Nephron progenitor cell (in vitro differentiated cells): Measurements from ENCODE around the gene CALML3.

Source experiments
- DNase-seq: peaks from one replicate; pipeline ENCODE4 v3.0.0; 2021
- H3K27ac Mint-ChIP-seq: 2 replicates; pipeline ENCODE4 v1.8.0; 2021; ENCODE audit warnings: mild to moderate bottlenecking, moderate library complexity, mixed read lengths
- H3K27me3 Mint-ChIP-seq: 2 replicates; pipeline ENCODE4 v1.8.0; 2021; ENCODE audit warnings: mild to moderate bottlenecking, low read depth, mixed read lengths; ENCODE audit not compliant: poor library complexity
- H3K36me3 Mint-ChIP-seq: 2 replicates; pipeline ENCODE4 v1.8.0; 2021; ENCODE audit warnings: low read depth, mixed read lengths
- H3K4me1 Mint-ChIP-seq: 2 replicates; pipeline ENCODE4 v1.8.0; 2021; ENCODE audit warnings: mixed read lengths
- H3K4me3 Mint-ChIP-seq: 2 replicates; pipeline ENCODE4 v1.8.0; 2021; ENCODE audit warnings: mild to moderate bottlenecking, moderate library complexity, mixed read lengths
- H3K9me3 Mint-ChIP-seq: 2 replicates; pipeline ENCODE4 v1.8.0; 2021; ENCODE audit warnings: mild to moderate bottlenecking, moderate library complexity, mixed read lengths
- TF ChIP-seq, protein P1 (sequence below): fragments of 200-600 bp; sonication (generic); IDR thresholded peaks from 2 replicates; pipeline ENCODE4 v1.5.0; 2021; ENCODE audit warnings: antibody characterized with exemption

The CALML3 gene

DNA sequence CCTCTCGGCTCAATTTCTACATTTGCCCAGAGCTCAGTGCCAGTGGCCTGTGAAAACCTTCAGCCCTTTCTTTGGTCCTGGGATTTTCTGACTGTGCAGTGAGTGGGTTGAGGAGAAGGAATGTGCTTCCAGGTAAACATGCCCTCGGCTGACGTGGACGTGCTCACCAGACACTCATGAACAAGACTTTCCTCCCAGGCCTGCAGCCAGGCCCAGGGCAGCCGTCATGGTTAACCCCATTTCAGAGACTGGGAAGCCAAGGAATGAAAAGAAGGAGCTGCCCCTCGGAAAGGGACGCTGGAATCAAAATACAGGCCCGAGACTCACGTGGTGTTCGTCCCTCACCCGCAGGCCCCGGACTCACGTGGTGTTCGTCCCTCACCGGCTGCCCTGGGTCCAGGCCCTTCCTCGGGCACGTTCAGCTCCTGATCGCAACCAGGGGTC is 16.6 kb upstream of the CALML3 start:
- Mint-ChIP-seq H3K27ac (no peak overlapping the region), H3K27me3 (peaks cover 4% of the 10 kb centered on the region), H3K36me3 (no peaks in the 10 kb centered on the region), H3K4me3 (no peak overlapping the region), H3K9me3 (no peaks in the 10 kb centered on the region), H3K4me1 (peaks cover 19% of the 10 kb centered on the region)
- DNase-seq, result no peak
- TF ChIP-seq, protein P1, sequence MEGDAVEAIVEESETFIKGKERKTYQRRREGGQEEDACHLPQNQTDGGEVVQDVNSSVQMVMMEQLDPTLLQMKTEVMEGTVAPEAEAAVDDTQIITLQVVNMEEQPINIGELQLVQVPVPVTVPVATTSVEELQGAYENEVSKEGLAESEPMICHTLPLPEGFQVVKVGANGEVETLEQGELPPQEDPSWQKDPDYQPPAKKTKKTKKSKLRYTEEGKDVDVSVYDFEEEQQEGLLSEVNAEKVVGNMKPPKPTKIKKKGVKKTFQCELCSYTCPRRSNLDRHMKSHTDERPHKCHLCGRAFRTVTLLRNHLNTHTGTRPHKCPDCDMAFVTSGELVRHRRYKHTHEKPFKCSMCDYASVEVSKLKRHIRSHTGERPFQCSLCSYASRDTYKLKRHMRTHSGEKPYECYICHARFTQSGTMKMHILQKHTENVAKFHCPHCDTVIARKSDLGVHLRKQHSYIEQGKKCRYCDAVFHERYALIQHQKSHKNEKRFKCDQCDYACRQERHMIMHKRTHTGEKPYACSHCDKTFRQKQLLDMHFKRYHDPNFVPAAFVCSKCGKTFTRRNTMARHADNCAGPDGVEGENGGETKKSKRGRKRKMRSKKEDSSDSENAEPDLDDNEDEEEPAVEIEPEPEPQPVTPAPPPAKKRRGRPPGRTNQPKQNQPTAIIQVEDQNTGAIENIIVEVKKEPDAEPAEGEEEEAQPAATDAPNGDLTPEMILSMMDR, result no peak

DNA sequence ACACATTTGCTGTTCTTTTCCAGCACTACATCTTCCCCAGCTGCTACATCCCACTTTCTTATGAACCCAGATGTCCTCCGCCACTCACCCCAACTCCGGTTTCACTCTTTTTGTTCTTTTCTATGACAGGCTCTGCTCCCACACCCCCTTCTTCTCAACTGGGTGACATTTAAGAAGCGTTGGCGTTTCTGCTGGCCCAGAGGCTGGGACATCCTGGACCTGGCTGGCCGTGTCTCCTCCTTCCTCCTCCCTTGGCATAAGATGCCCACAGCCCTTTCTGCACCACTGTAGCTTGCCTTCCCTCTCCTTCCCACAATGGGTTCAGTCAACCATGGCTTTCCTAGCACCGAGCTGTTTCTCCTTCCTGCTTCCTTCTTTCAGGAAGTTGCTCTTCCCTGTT is 16.0 kb upstream of the CALML3 start:
- TF ChIP-seq, protein P1, result no peak
- Mint-ChIP-seq H3K4me1 (peaks cover 23% of the 10 kb centered on the region), H3K9me3 (no peaks in the 10 kb centered on the region), H3K36me3 (no peaks in the 10 kb centered on the region), H3K27me3 (peaks cover 7% of the 10 kb centered on the region), H3K4me3 (no peak overlapping the region), H3K27ac (no peak overlapping the region)
- no peak for DNase-seq

DNA sequence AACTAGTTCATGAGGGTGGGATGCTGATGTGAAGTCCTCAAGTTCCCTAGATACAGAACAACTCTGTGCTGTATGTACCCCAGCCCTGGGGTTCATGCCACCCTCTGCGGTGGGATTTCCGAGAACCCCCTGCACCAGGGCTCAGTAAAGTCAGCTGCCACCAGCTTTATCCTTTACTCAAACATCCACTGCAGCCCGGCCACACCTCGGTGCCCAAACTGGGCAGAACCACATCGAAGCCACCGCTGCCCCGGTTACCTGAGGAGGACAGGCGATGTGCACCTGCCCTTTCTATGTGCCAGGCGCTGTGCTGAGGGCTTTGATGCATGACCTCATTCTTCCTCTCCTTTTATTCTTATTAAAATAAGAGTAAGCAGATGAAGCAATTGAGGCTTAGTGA is 15.5 kb upstream of the CALML3 start:
- H3K4me1 Mint-ChIP-seq, result peaks cover 23% of the 10 kb centered on the region
- no peaks in the 10 kb centered on the region for H3K9me3 Mint-ChIP-seq
- no peak overlapping the region for H3K27ac Mint-ChIP-seq
- H3K4me3 Mint-ChIP-seq, result no peak overlapping the region
- TF ChIP-seq, protein P1, result no peak
- peaks cover 6% of the 10 kb centered on the region for H3K27me3 Mint-ChIP-seq
- no peaks in the 10 kb centered on the region for H3K36me3 Mint-ChIP-seq
- DNase-seq, result no peak

DNA sequence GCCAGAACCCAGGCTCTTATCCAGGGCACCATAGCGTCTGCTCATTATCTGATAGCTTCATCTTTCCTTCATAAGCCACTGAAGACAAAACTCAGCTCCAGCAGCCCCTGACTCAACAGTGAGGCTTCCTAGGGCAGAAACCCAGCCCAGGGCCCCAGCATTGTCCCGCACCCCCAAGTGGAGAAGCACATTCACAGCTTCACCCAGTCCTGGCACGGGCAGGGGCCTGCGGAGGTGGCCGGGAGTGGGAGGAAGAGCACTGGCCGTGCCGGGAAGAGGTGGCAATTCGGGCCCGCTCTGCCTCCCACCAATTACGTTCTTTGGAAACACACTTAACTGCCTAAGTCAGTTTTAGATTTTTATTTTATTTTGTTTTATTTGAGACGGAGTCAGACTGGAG is 15.1 kb upstream of the CALML3 start:
- H3K9me3 Mint-ChIP-seq, result no peaks in the 10 kb centered on the region
- no peak for DNase-seq
- no peak overlapping the region for H3K27ac Mint-ChIP-seq
- H3K27me3 Mint-ChIP-seq, result peaks cover 3% of the 10 kb centered on the region
- no peaks in the 10 kb centered on the region for H3K36me3 Mint-ChIP-seq
- TF ChIP-seq, protein P1, result no peak
- no peak overlapping the region for H3K4me3 Mint-ChIP-seq
- H3K4me1 Mint-ChIP-seq, result peaks cover 26% of the 10 kb centered on the region

DNA sequence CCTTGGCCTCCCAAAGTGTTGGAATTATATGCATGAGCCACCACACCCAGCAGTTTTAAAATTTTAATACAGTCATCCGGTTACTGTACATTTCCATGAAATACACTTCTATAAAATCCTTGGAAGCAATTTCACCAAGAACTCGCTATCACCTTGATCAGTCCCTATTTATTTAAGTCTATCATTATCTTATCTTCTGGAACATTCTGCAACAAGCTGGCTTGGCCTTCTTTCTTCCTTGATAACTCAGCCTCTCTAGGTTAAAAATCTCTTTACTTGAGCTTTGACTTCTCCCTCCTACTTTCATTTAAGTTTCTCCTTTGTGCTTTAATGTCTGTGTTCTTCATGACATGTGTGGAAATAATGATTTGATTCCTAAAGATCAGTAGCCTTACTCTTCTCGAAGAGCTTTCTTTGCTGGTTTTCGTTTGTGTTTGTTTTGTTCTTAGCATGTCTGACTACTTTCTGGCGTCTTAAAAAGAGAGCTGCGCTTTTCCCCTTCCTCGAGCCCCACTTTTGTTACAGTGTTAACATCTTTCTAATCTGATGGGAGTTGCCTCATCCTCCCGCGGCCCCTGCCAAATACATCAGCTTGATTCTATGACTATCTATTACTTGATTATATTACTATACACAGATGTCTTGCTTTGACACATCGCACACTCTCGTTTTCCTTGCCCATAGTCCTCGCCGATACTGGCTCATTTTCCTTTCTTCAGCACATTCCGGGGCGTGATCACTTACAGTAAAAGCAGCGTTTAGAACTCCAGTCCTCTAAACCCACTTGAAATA is 14.3 kb upstream of the CALML3 start:
- TF ChIP-seq, protein P1, result no peak
- Mint-ChIP-seq H3K36me3 (no peaks in the 10 kb centered on the region), H3K4me1 (peaks cover 34% of the 10 kb centered on the region), H3K4me3 (no peak overlapping the region), H3K27ac (no peak overlapping the region), H3K9me3 (no peaks in the 10 kb centered on the region), H3K27me3 (peaks cover 3% of the 10 kb centered on the region)
- DNase-seq, result no peak
